Panc1 (cell line): ENCODE measurements around the gene DNAH7.

Source experiments
- TF ChIP-seq, protein P1 (sequence below), 2 experiments: IDR thresholded peaks; 2 replicates each; pipeline ENCODE4 v1.6.1; 2011 to 2012; ENCODE audit warnings: low read depth in 2 of 2, control low read depth in 1 of 2, low read length in 1 of 2, mild to moderate bottlenecking in 1 of 2, moderate library complexity in 1 of 2; ENCODE audit not compliant: insufficient read depth in 1 of 2
- TF ChIP-seq, protein P2 (sequence below): fragments of 450-650 bp; IDR thresholded peaks from 2 replicates; pipeline ENCODE4 v1.5.1; 2017; ENCODE audit warnings: mild to moderate bottlenecking

DNA sequence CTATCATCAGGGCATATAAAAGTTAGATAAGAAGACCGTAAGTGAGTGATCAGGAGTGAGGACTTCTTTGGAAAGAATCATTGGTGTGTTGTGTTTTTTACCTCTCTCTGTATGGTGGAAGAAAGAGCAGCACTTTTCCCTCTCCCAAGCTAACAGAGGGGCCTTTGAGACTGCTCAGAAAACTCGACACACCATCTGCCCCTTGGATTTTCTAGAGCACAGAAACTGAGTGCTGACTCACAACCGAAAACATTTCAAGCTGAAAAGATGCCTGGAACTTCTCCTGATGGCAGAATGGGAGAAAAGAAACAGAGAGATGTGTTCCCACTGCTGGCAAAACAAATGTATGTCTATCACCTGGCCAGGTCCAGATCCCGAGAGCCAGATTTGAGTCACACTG, 156.6 kb downstream of the DNAH7 start:
- TF ChIP-seq, protein P1, sequence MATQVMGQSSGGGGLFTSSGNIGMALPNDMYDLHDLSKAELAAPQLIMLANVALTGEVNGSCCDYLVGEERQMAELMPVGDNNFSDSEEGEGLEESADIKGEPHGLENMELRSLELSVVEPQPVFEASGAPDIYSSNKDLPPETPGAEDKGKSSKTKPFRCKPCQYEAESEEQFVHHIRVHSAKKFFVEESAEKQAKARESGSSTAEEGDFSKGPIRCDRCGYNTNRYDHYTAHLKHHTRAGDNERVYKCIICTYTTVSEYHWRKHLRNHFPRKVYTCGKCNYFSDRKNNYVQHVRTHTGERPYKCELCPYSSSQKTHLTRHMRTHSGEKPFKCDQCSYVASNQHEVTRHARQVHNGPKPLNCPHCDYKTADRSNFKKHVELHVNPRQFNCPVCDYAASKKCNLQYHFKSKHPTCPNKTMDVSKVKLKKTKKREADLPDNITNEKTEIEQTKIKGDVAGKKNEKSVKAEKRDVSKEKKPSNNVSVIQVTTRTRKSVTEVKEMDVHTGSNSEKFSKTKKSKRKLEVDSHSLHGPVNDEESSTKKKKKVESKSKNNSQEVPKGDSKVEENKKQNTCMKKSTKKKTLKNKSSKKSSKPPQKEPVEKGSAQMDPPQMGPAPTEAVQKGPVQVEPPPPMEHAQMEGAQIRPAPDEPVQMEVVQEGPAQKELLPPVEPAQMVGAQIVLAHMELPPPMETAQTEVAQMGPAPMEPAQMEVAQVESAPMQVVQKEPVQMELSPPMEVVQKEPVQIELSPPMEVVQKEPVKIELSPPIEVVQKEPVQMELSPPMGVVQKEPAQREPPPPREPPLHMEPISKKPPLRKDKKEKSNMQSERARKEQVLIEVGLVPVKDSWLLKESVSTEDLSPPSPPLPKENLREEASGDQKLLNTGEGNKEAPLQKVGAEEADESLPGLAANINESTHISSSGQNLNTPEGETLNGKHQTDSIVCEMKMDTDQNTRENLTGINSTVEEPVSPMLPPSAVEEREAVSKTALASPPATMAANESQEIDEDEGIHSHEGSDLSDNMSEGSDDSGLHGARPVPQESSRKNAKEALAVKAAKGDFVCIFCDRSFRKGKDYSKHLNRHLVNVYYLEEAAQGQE (IDR thresholded peaks at IDR 0.05; ENCODE audit: insufficient read depth in 1 of 2, low read depth in 2 of 2, low read length in 1 of 2): no peak
- TF ChIP-seq, protein P2, sequence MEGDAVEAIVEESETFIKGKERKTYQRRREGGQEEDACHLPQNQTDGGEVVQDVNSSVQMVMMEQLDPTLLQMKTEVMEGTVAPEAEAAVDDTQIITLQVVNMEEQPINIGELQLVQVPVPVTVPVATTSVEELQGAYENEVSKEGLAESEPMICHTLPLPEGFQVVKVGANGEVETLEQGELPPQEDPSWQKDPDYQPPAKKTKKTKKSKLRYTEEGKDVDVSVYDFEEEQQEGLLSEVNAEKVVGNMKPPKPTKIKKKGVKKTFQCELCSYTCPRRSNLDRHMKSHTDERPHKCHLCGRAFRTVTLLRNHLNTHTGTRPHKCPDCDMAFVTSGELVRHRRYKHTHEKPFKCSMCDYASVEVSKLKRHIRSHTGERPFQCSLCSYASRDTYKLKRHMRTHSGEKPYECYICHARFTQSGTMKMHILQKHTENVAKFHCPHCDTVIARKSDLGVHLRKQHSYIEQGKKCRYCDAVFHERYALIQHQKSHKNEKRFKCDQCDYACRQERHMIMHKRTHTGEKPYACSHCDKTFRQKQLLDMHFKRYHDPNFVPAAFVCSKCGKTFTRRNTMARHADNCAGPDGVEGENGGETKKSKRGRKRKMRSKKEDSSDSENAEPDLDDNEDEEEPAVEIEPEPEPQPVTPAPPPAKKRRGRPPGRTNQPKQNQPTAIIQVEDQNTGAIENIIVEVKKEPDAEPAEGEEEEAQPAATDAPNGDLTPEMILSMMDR: no peak
